Activated CD4-positive, alpha-beta memory T cell treated with anti-CD3 and anti-CD28 coated beads for 36 hours (primary cell): ENCODE measurements around the gene EEFSEC. TPM values are rescaled to one million over a fixed set of nuclear protein-coding genes. Genes with fewer than 3 reads are reported as not detected.

Source experiments
- CTCF ChIA-PET: fragments of 350-600 bp; sonication (Branson Sonifier 250); formaldehyde crosslinking; loops from one replicate; lab custom pipeline; 2021; ENCODE audit warnings: antibody characterized with exemption, inconsistent platforms; lab: Charles Lee
- POLR2A ChIA-PET: fragments of 350-600 bp; sonication (Branson Sonifier 250); formaldehyde crosslinking; loops from one replicate; lab custom pipeline; 2021; ENCODE audit warnings: antibody characterized with exemption; lab: Charles Lee
- DNase-seq: peaks from one replicate; pipeline ENCODE4 v3.0.0-alpha.2; 2020
- H3K27ac Mint-ChIP-seq: one replicate; pipeline ENCODE4 v1.8.0; 2021; ENCODE audit warnings: mixed read lengths
- H3K27me3 Mint-ChIP-seq: one replicate; pipeline ENCODE4 v1.8.0; 2021; ENCODE audit warnings: mixed read lengths
- H3K36me3 Mint-ChIP-seq: one replicate; pipeline ENCODE4 v1.8.0; 2021; ENCODE audit warnings: mixed read lengths
- H3K4me1 Mint-ChIP-seq: one replicate; pipeline ENCODE4 v1.8.0; 2021; ENCODE audit warnings: low read depth, mixed read lengths
- H3K4me3 Mint-ChIP-seq: one replicate; pipeline ENCODE4 v1.8.0; 2021; ENCODE audit warnings: mild to moderate bottlenecking, mixed read lengths
- H3K9me3 Mint-ChIP-seq: one replicate; pipeline ENCODE4 v1.8.0; 2021; ENCODE audit warnings: mixed read lengths
- intact Hi-C: fragments of 100-400 bp; cut with micrococcal nuclease; formaldehyde crosslinking; loops from one replicate; pipeline ENCODE4 v1.15.1; 2023
- total RNA-seq, 2 experiments: library from RNA; stranded (reverse); gene quantifications; one replicate each; pipeline ENCODE4 v1.2.3, GENCODE V29; 2021

The EEFSEC gene
- total RNA-seq, 2 experiments from 2014 or later: 16.1 to 17.2 TPM

DNA sequence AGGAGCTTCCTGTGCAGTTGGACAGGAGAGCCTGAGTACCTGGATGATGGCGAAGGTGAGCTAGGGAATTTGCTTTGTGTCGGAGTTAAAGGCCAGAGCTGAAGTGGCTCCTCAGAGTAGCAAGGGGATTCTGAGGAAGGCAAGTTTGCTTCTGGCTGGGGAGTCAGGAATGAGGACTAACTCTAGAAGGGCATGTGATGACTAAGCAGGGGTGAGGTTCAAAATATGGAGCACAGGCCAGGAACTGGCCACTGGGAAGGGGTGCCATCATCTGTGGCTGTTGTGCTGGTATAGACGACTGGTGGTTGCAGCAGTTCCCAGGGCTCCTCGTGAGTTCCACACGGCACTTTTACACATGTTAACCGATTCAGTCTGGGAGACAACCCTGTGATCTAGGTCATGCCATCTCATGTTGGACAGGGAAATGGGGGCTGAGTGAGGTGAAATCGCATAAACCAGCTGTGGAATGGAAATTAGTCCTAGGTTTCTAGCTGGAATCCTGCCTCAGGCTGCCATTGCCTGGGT lies 100.8 kb downstream of the EEFSEC start:
- DNase-seq: no peak
- ChIA-PET POLR2A (no interaction called here), CTCF (interaction anchor here (0.6 kb wide), 1 partner anchor 28 kb away, joined by 3 read pairs; no protein-coding TSS in a partner anchor)
- H3K36me3 Mint-ChIP-seq: peaks cover 45% of the 10 kb centered on the region
- intact Hi-C loops: no loop called here
- H3K9me3 Mint-ChIP-seq: peaks cover 4% of the 10 kb centered on the region
- H3K4me1 Mint-ChIP-seq: peaks cover 3% of the 10 kb centered on the region
- no peak overlapping the region for H3K27ac Mint-ChIP-seq
- H3K27me3 Mint-ChIP-seq: no peaks in the 10 kb centered on the region
- no peak overlapping the region for H3K4me3 Mint-ChIP-seq

DNA sequence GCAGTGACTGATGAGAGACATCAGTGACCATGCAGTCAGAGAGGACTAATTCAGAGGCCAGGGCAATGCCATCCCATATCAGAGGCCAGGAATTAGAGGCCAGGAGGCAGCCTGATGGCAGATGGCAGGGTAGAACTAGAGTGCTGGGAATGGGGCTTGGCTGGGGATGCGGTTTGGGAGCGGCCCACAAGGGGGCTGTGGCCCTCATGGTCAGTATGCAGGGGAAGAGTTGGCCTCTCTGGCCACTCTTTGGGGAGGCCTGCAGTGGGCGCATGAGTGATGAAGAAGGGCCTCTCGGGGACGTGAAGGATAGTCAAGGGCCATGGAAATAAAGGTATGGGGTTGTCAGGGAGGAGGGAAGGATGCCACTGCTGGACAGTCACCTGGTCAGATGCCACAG lies 101.7 kb downstream of the EEFSEC start:
- Mint-ChIP-seq H3K36me3 (peaks cover 44% of the 10 kb centered on the region), H3K4me1 (peaks cover 3% of the 10 kb centered on the region), H3K27ac (no peak overlapping the region), H3K4me3 (no peak overlapping the region), H3K27me3 (no peaks in the 10 kb centered on the region), H3K9me3 (peaks cover 11% of the 10 kb centered on the region)
- no peak for DNase-seq
- POLR2A ChIA-PET: no interaction called here
- CTCF ChIA-PET: no interaction called here
- intact Hi-C loops: no loop called here

- H3K4me1 Mint-ChIP-seq: peaks cover 1% of the 10 kb centered on the region
- no peak overlapping the region for H3K27ac Mint-ChIP-seq
- peaks cover 20% of the 10 kb centered on the region for H3K9me3 Mint-ChIP-seq
- peaks cover 44% of the 10 kb centered on the region for H3K36me3 Mint-ChIP-seq
- no peak overlapping the region for H3K4me3 Mint-ChIP-seq
- intact Hi-C loops: no loop called here
- no peaks in the 10 kb centered on the region for H3K27me3 Mint-ChIP-seq
- ChIA-PET POLR2A (no interaction called here), CTCF (no interaction called here)
- DNase-seq: no peak
Observed at GRCh38 chr3:128256131-128256530, 102.8 kb downstream of the EEFSEC start.

GRCh38 chr3:128257632-128258031 lies 104.4 kb downstream of the EEFSEC start:
- POLR2A ChIA-PET: no interaction called here
- Mint-ChIP-seq H3K27ac (no peak overlapping the region), H3K4me1 (no peaks in the 10 kb centered on the region), H3K9me3 (peaks cover 20% of the 10 kb centered on the region), H3K4me3 (no peak overlapping the region), H3K36me3 (peaks cover 46% of the 10 kb centered on the region), H3K27me3 (no peaks in the 10 kb centered on the region)
- intact Hi-C loops: no loop called here
- CTCF ChIA-PET: no interaction called here
- no peak for DNase-seq

DNA sequence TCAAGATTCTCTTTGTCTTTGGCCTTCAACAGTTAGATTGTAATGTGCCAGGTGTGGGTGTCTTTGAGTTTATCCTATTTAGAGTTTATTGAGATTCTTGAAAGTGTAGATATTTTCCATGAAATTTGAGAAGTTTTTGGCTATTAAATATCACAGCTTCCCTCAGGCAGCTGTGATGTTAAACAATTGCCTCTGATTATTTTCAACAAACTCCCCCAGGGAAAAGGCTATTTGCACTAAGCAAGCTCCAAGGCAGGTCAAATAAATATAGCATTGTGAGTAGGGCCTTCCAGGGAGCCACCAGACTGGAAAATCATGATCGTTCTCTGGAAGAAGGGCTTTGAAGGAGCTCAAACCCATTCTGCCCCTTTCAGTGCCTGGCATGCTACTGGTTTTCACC lies 107.0 kb downstream of the EEFSEC start:
- no peaks in the 10 kb centered on the region for H3K4me1 Mint-ChIP-seq
- intact Hi-C loops: no loop called here
- H3K9me3 Mint-ChIP-seq: peaks cover 20% of the 10 kb centered on the region

DNA sequence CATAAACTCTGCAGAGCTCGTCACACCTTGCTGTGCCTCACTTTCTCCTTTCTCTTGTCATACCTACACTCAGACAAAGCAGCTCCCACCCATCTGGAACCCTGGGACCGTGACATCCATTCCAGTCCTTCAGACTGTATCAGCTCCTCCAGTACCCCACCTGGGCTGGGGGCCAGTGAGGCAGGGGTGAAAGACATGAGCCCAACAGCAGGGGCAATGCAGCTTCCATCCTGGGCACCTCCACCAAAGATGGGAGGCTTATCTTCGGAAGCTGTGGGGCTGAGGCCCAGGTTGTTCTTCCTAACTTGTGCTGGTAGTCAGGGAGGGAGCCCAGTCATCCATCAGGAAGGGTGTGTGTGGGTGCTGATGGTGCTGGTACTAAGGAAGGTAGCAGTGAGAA lies 109.2 kb downstream of the EEFSEC start:
- Mint-ChIP-seq H3K36me3 (peaks cover 36% of the 10 kb centered on the region), H3K27me3 (no peaks in the 10 kb centered on the region)
- POLR2A ChIA-PET: no interaction called here

More for the DNA sequence above, 107.0 kb downstream of the EEFSEC start:
- DNase-seq: no peak
- ChIA-PET POLR2A (no interaction called here), CTCF (no interaction called here)
- peaks cover 45% of the 10 kb centered on the region for H3K36me3 Mint-ChIP-seq
- H3K27me3 Mint-ChIP-seq: no peaks in the 10 kb centered on the region
- no peak overlapping the region for H3K4me3 Mint-ChIP-seq
- no peak overlapping the region for H3K27ac Mint-ChIP-seq

DNA sequence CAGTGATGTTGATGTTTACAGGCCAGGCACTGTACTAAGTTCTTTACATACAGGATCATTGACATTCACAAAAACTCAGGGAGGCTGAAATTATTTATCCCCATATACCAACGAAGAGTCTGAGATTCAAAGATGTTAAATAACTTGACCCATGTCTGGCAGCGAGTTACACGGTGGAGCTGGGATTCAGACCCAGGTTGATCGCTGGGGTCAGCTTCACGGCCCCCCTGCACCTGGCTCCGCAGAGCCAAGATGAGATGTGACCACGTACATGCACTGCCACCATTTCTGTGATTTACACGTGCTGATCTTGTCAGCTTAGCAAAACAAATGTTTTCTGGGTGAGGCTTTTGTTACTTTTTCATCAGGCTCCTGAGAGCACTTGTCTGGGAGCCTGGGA lies 109.8 kb downstream of the EEFSEC start:
- H3K9me3 Mint-ChIP-seq: peaks cover 20% of the 10 kb centered on the region
- ChIA-PET POLR2A (no interaction called here), CTCF (no interaction called here)
- H3K36me3 Mint-ChIP-seq: peaks cover 36% of the 10 kb centered on the region
- no peak for DNase-seq
- H3K4me3 Mint-ChIP-seq: no peak overlapping the region
- H3K4me1 Mint-ChIP-seq: no peaks in the 10 kb centered on the region
- intact Hi-C loops: no loop called here
- H3K27me3 Mint-ChIP-seq: no peaks in the 10 kb centered on the region
- no peak overlapping the region for H3K27ac Mint-ChIP-seq

More for the DNA sequence above, 109.2 kb downstream of the EEFSEC start:
- Mint-ChIP-seq H3K9me3 (peaks cover 20% of the 10 kb centered on the region), H3K4me1 (no peaks in the 10 kb centered on the region), H3K4me3 (no peak overlapping the region), H3K27ac (no peak overlapping the region)
- intact Hi-C loops: no loop called here
- no peak for DNase-seq
- CTCF ChIA-PET: interaction anchor here (0.7 kb wide), 1 partner anchor 60 kb away, joined by 3 read pairs; no protein-coding TSS in a partner anchor

DNA sequence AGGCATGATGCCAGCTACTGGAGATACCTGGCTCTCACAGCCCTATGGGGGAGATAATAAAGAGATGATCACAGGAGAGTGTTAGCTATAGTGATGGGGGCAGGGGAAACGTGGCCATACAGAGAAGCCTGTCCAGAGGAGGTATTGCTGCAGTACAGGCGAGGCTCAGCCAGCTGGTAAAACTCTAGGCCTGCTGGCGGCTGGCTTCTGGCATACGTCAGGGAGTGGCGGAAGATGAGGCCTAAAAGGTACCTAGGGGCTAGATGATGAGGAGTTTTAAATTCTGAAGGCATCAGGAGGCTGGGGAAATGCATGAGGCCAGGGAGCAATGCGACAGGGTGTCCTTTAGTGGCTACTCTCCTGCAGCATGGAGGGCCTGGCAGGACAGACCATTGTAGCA lies 110.7 kb downstream of the EEFSEC start:
- H3K27ac Mint-ChIP-seq: no peak overlapping the region
- H3K36me3 Mint-ChIP-seq: peaks cover 35% of the 10 kb centered on the region
- no peaks in the 10 kb centered on the region for H3K27me3 Mint-ChIP-seq
- CTCF ChIA-PET: no interaction called here
- DNase-seq: no peak
- no peak overlapping the region for H3K4me3 Mint-ChIP-seq
- intact Hi-C loops: no loop called here
- H3K9me3 Mint-ChIP-seq: peaks cover 17% of the 10 kb centered on the region
- POLR2A ChIA-PET: no interaction called here
- no peaks in the 10 kb centered on the region for H3K4me1 Mint-ChIP-seq

GRCh38 chr3:128266453-128266852 lies 113.2 kb downstream of the EEFSEC start:
- no peak overlapping the region for H3K4me3 Mint-ChIP-seq
- H3K27me3 Mint-ChIP-seq: no peaks in the 10 kb centered on the region
- H3K36me3 Mint-ChIP-seq: peaks cover 17% of the 10 kb centered on the region
- no peak for DNase-seq
- no peaks in the 10 kb centered on the region for H3K9me3 Mint-ChIP-seq
- POLR2A ChIA-PET: no interaction called here
- CTCF ChIA-PET: no interaction called here
- H3K4me1 Mint-ChIP-seq: no peaks in the 10 kb centered on the region
- H3K27ac Mint-ChIP-seq: no peak overlapping the region
- intact Hi-C loops: no loop called here

DNA sequence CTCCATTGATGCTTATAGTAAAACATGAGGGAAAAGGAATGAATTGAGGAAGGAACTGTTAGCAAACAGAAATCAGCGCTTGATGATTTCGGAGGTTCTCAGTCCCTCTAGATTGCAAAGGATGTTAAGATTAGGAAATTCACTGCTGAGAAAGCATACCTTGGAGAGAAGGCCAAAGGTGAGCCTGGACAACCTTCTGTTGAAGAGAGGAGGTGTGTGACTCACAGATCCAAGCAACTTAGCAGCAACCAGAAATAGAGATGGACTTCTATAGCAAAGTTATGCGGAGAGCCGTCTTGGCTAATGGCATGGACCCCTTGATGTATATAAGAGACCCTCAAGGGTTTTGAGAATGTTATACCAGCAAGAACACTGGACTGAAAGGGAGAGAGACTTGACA lies 114.3 kb downstream of the EEFSEC start:
- POLR2A ChIA-PET: no interaction called here
- H3K4me1 Mint-ChIP-seq: no peaks in the 10 kb centered on the region
- peaks cover 18% of the 10 kb centered on the region for H3K36me3 Mint-ChIP-seq
- CTCF ChIA-PET: no interaction called here
- intact Hi-C loops: no loop called here
- H3K27ac Mint-ChIP-seq: no peak overlapping the region
- H3K4me3 Mint-ChIP-seq: no peak overlapping the region
- no peaks in the 10 kb centered on the region for H3K9me3 Mint-ChIP-seq
- no peak for DNase-seq
- H3K27me3 Mint-ChIP-seq: no peaks in the 10 kb centered on the region

- Mint-ChIP-seq H3K27ac (no peak overlapping the region), H3K9me3 (no peaks in the 10 kb centered on the region), H3K36me3 (peaks cover 9% of the 10 kb centered on the region), H3K4me3 (no peak overlapping the region), H3K4me1 (no peaks in the 10 kb centered on the region), H3K27me3 (no peaks in the 10 kb centered on the region)
- CTCF ChIA-PET: no interaction called here
- POLR2A ChIA-PET: no interaction called here
- DNase-seq: no peak
- intact Hi-C loops: no loop called here
Observed at GRCh38 chr3:128269006-128269775, 115.9 kb downstream of the EEFSEC start.

DNA sequence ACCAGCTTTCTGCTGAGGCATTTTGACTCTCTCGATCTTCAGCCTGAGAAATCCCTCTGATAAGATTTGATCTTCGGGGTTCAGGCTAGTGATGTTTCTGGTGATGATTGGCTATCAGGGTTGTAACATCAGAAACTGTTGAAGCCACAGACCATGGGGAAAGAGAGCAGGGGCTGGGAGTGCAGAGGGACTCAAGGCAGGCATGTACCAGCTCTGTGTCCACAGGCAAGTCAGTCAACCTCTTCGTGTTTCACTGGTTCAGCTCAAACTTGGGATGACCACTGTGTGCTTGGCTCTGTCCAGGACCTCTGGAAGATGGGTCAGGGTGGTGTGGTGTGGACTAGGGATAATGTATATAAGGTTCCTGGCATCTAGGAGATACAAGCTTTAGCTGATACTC lies 116.5 kb downstream of the EEFSEC start:
- Mint-ChIP-seq H3K27me3 (no peaks in the 10 kb centered on the region), H3K9me3 (no peaks in the 10 kb centered on the region), H3K36me3 (peaks cover 9% of the 10 kb centered on the region), H3K4me3 (no peak overlapping the region), H3K4me1 (no peaks in the 10 kb centered on the region), H3K27ac (no peak overlapping the region)
- ChIA-PET POLR2A (no interaction called here), CTCF (no interaction called here)
- DNase-seq: no peak
- intact Hi-C loops: no loop called here
